HG03159 (cell line): Measurements from ENCODE around the gene SEMA4B.
A peak's percentile ranks its signal among the peaks of the same experiment; 100 is the strongest.

Source experiments
- ATAC-seq: cut with Tn5 transposase; IDR thresholded peaks from one replicate; pipeline ENCODE4 v1.9.1; 2021; ENCODE audit warnings: mild to moderate bottlenecking, moderate library complexity; ENCODE audit not compliant: unreplicated experiment

Gene SEMA4B

GRCh38 chr15:90225504-90226234, 24.5 kb downstream of the SEMA4B start:
- ATAC-seq: no peak

- no peak for ATAC-seq
Observed at GRCh38 chr15:90227336-90227735, 26.2 kb downstream of the SEMA4B start.

- no peak for ATAC-seq
Observed at GRCh38 chr15:90227816-90228772, 27.0 kb downstream of the SEMA4B start.

- ATAC-seq: no peak
Observed at GRCh38 chr15:90228960-90229359, 27.8 kb downstream of the SEMA4B start.

- no peak for ATAC-seq
Observed at GRCh38 chr15:90230071-90230494, 29.0 kb downstream of the SEMA4B start.

- no peak for ATAC-seq
Observed at GRCh38 chr15:90230610-90231009, 29.5 kb downstream of the SEMA4B start.

GRCh38 chr15:90231028-90232017, 30.2 kb downstream of the SEMA4B start:
- no peak for ATAC-seq

- ATAC-seq: no peak
Observed at GRCh38 chr15:90232196-90232595, 31.1 kb downstream of the SEMA4B start.

GRCh38 chr15:90232941-90233386, 31.8 kb downstream of the SEMA4B start:
- ATAC-seq: no peak

GRCh38 chr15:90233387-90234095, 32.4 kb downstream of the SEMA4B start, which contains the start of gene CIB1:
CIB1 (minus strand) TSS chr15:90233941; CDS start chr15:90233885, 56 bp downstream.
- peak; percentile 90 for ATAC-seq

GRCh38 chr15:90234096-90234988, 33.2 kb downstream of the SEMA4B start, which contains the start of gene GDPGP1:
GDPGP1 (plus strand) TSS chr15:90234209; CDS start chr15:90240909, 6,700 bp downstream.
- peak; percentile 70 for ATAC-seq

GRCh38 chr15:90239371-90239770, 38.2 kb downstream of the SEMA4B start:
- no peak for ATAC-seq

GRCh38 chr15:90240856-90241255, 39.7 kb downstream of the SEMA4B start:
- no peak for ATAC-seq

- ATAC-seq: no peak
Observed at GRCh38 chr15:90241343-90242192, 40.4 kb downstream of the SEMA4B start.

GRCh38 chr15:90243943-90244639, 43.0 kb downstream of the SEMA4B start:
- ATAC-seq: no peak

GRCh38 chr15:90248789-90249202, 47.7 kb downstream of the SEMA4B start:
- no peak for ATAC-seq

- ATAC-seq: no peak
Observed at GRCh38 chr15:90249203-90249863, 48.2 kb downstream of the SEMA4B start, which contains the start of gene TTLL13. TTLL13 (plus strand) TSS chr15:90249556; CDS start chr15:90250631, 1,075 bp downstream.
